Measurements from ENCODE around the gene MYO9A.

MYO9A gene

DNA sequence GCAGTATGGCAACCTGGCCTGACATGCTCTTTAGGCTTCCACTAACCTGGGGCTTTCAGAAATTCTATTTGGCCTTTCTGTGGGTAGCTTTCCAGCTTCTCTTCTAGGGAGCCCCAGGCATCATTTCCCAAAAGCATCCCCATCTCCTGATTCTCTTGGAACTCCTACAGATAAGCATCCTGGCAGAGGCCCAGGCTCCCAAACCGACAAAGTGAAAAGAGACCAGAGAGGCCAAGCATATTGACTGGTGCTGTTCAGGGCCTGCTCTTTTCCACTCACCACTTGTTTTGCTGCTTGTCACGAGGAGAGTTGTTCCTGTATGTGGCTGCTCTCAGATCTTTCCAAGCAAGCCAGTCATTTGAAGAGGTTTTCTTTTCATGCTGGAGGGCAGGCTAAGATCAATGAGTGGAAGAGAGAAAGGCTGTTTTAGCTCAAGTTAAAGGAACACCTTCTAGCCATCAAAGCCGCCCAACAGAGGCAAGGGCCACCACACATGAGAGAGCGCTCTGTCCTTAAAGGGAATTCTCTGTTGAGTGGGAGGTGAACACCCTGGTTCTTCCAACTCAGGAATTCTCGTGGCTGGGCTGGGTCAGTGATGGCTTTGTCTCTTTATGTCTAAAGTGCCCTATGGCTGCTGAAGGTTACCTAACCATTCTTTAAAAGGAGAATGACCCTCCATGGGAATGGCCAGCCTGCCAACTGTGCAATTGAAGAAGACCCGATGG, 338.7 kb downstream of the MYO9A start:
- no peak for DNase-seq

GRCh38 chr15:71777216-71777943, 340.6 kb downstream of the MYO9A start:
- no peak for DNase-seq

DNA sequence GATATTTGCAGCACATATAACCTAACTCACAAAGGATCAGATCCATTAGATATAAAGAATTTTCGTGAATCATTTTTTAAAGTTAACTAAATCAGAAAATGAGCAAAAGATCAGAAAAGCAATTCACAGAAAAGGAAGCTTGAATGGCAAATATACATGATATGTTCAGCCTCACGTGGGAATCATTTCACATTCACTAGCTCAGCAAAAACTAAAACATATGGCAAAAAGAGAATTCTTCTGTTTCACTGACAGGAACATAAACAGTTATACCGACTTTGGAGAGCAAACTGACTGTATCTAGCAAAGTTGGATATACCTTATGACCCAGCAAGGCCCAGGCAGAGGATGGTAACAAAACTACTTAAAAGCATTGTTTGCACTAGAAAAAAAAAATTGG, 341.6 kb downstream of the MYO9A start:
- DNase-seq, result no peak

DNA sequence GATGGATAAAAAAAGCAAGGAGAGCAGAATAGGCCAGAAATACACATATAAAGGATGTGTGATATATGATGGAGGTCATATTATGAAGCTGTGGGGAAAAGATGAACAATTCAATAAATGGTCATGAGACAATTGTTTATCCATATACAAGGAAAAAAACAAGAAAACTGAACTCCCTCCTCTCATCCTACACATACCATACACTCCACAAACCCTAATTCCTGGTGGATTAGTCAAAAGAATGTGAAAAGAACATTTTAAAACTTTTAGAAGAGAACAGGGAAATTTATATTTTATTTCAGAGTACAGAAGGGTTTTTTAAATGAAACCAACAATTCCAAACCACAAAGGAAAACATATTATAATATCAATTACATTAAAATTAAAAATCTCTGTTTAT, 342.1 kb downstream of the MYO9A start:
- no peak for DNase-seq

GRCh38 chr15:71773206-71773859, 344.6 kb downstream of the MYO9A start:
- DNase-seq, result no peak

Measured in activated CD8-positive, alpha-beta memory T cell treated with anti-CD3 and anti-CD28 coated beads, Interleukin-2, amount 50 U/mL, for 4 hours (primary cell).